OCI-LY1 (cell line): ENCODE measurements around the gene RARS1.

Experiments used
- H2AFZ ChIP-seq: fragments of 200-600 bp; sonication (generic), shearing (Covaris generic); 2 replicates; pipeline ENCODE4 v1.6.0; 2014; ENCODE audit warnings: antibody characterized with exemption, mild to moderate bottlenecking, low read length
- H3F3A ChIP-seq: fragments of 200-600 bp; sonication (generic), shearing (Covaris generic); 2 replicates; pipeline ENCODE4 v1.6.0; 2014; ENCODE audit warnings: mild to moderate bottlenecking, antibody characterized with exemption, low read length, moderate library complexity; ENCODE audit not compliant: insufficient read depth
- H3K27ac ChIP-seq: fragments of 200-600 bp; sonication (generic); 2 replicates; pipeline ENCODE4 v1.5.1; 2014; ENCODE audit warnings: low read length, mixed run types, mild to moderate bottlenecking, low read depth; ENCODE audit not compliant: poor library complexity, severe bottlenecking
- H3K27me3 ChIP-seq: fragments of 200-600 bp; sonication (generic); 2 replicates; pipeline ENCODE4 v1.6.0; 2014; ENCODE audit warnings: antibody characterized with exemption, mild to moderate bottlenecking, low read length, moderate library complexity; ENCODE audit not compliant: insufficient read depth
- H3K36me3 ChIP-seq: fragments of 200-600 bp; sonication (generic); 2 replicates; pipeline ENCODE4 v1.6.1; 2014; ENCODE audit warnings: mild to moderate bottlenecking, antibody characterized with exemption, low read length, moderate library complexity, mixed read lengths; ENCODE audit not compliant: insufficient read depth
- H3K4me1 ChIP-seq: fragments of 200-600 bp; sonication (generic); 2 replicates; pipeline ENCODE4 v1.5.1; 2014; ENCODE audit warnings: mild to moderate bottlenecking, low read length, moderate library complexity; ENCODE audit not compliant: insufficient read depth, severe bottlenecking
- H3K4me2 ChIP-seq: fragments of 200-600 bp; sonication (generic), shearing (Covaris generic); 2 replicates; pipeline ENCODE4 v1.6.1; 2014; ENCODE audit warnings: low read length
- H3K4me3 ChIP-seq: fragments of 200-600 bp; sonication (generic); 2 replicates; pipeline ENCODE4 v1.5.1; 2014; ENCODE audit warnings: low read length, low read depth, mild to moderate bottlenecking, mixed read lengths; ENCODE audit not compliant: poor library complexity, severe bottlenecking
- H3K79me2 ChIP-seq: fragments of 200-600 bp; shearing (Covaris generic); 2 replicates; pipeline ENCODE4 v1.6.1; 2016; ENCODE audit warnings: mixed run types, low read length, mixed read lengths; ENCODE audit not compliant: insufficient read depth
- H3K9ac ChIP-seq: fragments of 200-600 bp; sonication (generic), shearing (Covaris generic); 2 replicates; pipeline ENCODE4 v1.6.1; 2014; ENCODE audit warnings: mild to moderate bottlenecking, low read length, mixed read lengths
- H3K9me2 ChIP-seq: fragments of 200-600 bp; sonication (generic), shearing (Covaris generic); 2 replicates; pipeline ENCODE4 v1.6.1; 2014; ENCODE audit warnings: low read depth, mild to moderate bottlenecking, low read length, mixed read lengths
- H3K9me3 ChIP-seq: fragments of 200-600 bp; shearing (Covaris generic); 2 replicates; pipeline ENCODE4 v1.6.1; 2014; ENCODE audit warnings: low read length, mixed read lengths
- H4K20me1 ChIP-seq: fragments of 200-600 bp; sonication (generic), shearing (Covaris generic); 2 replicates; pipeline ENCODE4 v1.6.0; 2016; ENCODE audit warnings: mild to moderate bottlenecking, low read length; ENCODE audit not compliant: insufficient read depth
- CTCF ChIP-seq: fragments of 200-600 bp; sonication (generic), shearing (Covaris generic); IDR thresholded peaks from 2 replicates; pipeline ENCODE4 v1.5.1; 2017; ENCODE audit warnings: mild to moderate bottlenecking, antibody characterized with exemption, low read length, moderate library complexity, mixed read lengths
- EZH2 ChIP-seq: fragments of 200-600 bp; sonication (generic), shearing (Covaris generic); IDR thresholded peaks from 2 replicates; pipeline ENCODE4 v1.8.0; 2017; ENCODE audit warnings: borderline replicate concordance, mixed run types, mild to moderate bottlenecking, antibody characterized with exemption, low read length, moderate library complexity, mixed read lengths

RARS1 gene

DNA sequence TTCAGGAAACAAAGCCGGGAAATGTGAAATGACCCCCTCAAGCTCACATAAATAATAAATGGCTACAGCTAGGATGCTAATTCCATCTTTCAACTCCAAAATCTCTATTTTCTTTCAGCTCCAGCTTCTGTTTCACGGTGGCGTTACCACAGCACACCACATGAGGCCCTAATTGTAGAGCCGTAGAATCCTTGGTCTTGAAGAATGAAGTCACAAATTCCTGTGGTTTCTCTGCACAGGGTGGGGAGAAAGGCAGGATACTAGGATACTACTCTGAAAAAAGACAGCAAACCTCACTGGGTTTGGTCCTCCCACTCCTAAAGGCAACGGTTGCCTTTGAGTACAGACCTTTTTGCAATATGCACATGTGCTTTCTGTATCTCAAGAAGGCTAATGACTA is 13.9 kb upstream of the RARS1 start:
- no peaks in the 10 kb centered on the region for H4K20me1 ChIP-seq
- no peaks in the 10 kb centered on the region for H3K79me2 ChIP-seq
- no peak overlapping the region for H3K27ac ChIP-seq
- H3K4me3 ChIP-seq = no peak overlapping the region
- no peak for TF ChIP-seq EZH2
- TF ChIP-seq CTCF = no peak
- no peak overlapping the region for H3K4me2 ChIP-seq
- no peaks in the 10 kb centered on the region for H3K4me1 ChIP-seq
- no peak overlapping the region for H2AFZ ChIP-seq
- H3K36me3 ChIP-seq = no peaks in the 10 kb centered on the region
- H3K9ac ChIP-seq = no peak overlapping the region
- H3K27me3 ChIP-seq = no peaks in the 10 kb centered on the region
- no peaks in the 10 kb centered on the region for H3F3A ChIP-seq
- H3K9me3 ChIP-seq = no peaks in the 10 kb centered on the region
- no peaks in the 10 kb centered on the region for H3K9me2 ChIP-seq

GRCh38 chr5:168474319-168474718 is 12.0 kb upstream of the RARS1 start:
- TF ChIP-seq EZH2 (no peak), CTCF (no peak)
- Histone ChIP-seq H3K9me2 (no peaks in the 10 kb centered on the region), H3K4me1 (no peaks in the 10 kb centered on the region), H2AFZ (no peak overlapping the region), H3K79me2 (no peaks in the 10 kb centered on the region), H3K27ac (no peak overlapping the region), H3K36me3 (no peaks in the 10 kb centered on the region), H3F3A (no peaks in the 10 kb centered on the region), H3K27me3 (no peaks in the 10 kb centered on the region), H3K4me2 (no peak overlapping the region), H3K9ac (no peak overlapping the region), H3K4me3 (no peak overlapping the region), H4K20me1 (no peaks in the 10 kb centered on the region), H3K9me3 (no peaks in the 10 kb centered on the region)

GRCh38 chr5:168477060-168477459 is 9.2 kb upstream of the RARS1 start:
- H3K36me3 ChIP-seq = no peaks in the 10 kb centered on the region
- TF ChIP-seq CTCF (no peak), EZH2 (no peak)
- no peak overlapping the region for H3K4me3 ChIP-seq
- no peak overlapping the region for H3K4me2 ChIP-seq
- no peak overlapping the region for H2AFZ ChIP-seq
- H3K27ac ChIP-seq = no peak overlapping the region
- no peaks in the 10 kb centered on the region for H3F3A ChIP-seq
- no peaks in the 10 kb centered on the region for H3K9me2 ChIP-seq
- H4K20me1 ChIP-seq = no peaks in the 10 kb centered on the region
- no peaks in the 10 kb centered on the region for H3K79me2 ChIP-seq
- H3K27me3 ChIP-seq = no peaks in the 10 kb centered on the region
- no peaks in the 10 kb centered on the region for H3K9me3 ChIP-seq
- no peak overlapping the region for H3K9ac ChIP-seq
- H3K4me1 ChIP-seq = peaks cover 8% of the 10 kb centered on the region
